ENCODE measurements around the gene GPD1.

GPD1 gene

DNA sequence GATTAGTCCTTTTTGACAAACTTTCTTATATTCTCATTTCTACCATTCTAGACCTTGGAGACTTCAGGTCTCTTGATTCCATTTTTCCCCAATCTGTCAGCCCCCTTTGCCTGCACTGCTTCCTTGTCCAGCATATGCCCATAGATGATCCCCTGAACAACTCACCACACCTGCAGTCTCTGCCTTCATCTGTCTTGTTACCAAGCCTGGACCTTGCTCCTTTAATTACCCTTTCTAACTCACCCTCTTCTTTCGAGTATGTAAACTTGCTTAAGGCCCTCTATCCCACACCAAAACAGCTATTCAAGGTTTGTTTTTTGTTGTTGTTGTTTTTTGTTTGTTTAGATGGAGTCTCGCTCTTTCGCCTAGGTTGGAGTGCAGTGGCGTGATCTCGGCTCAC, 17.8 kb downstream of the GPD1 start:
- Histone ChIP-seq H3K27me3 (ENCODE audit: insufficient read depth, low read depth, severe bottlenecking) (no peaks in the 10 kb centered on the region), H3K27ac (no peak overlapping the region; the same call in 1 of the 2 replicates), H3K36me3 (peaks cover 21% of the 10 kb centered on the region), H3K4me3 (ENCODE audit: low read depth, low read length) (no peak overlapping the region), H3K9me3 (ENCODE audit: severe bottlenecking) (no peaks in the 10 kb centered on the region)
- TF ChIP-seq, protein P1, sequence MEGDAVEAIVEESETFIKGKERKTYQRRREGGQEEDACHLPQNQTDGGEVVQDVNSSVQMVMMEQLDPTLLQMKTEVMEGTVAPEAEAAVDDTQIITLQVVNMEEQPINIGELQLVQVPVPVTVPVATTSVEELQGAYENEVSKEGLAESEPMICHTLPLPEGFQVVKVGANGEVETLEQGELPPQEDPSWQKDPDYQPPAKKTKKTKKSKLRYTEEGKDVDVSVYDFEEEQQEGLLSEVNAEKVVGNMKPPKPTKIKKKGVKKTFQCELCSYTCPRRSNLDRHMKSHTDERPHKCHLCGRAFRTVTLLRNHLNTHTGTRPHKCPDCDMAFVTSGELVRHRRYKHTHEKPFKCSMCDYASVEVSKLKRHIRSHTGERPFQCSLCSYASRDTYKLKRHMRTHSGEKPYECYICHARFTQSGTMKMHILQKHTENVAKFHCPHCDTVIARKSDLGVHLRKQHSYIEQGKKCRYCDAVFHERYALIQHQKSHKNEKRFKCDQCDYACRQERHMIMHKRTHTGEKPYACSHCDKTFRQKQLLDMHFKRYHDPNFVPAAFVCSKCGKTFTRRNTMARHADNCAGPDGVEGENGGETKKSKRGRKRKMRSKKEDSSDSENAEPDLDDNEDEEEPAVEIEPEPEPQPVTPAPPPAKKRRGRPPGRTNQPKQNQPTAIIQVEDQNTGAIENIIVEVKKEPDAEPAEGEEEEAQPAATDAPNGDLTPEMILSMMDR (IDR thresholded peaks at IDR 0.05; ENCODE audit: low read depth, low read length): no peak
- DNase-seq: no peak

DNA sequence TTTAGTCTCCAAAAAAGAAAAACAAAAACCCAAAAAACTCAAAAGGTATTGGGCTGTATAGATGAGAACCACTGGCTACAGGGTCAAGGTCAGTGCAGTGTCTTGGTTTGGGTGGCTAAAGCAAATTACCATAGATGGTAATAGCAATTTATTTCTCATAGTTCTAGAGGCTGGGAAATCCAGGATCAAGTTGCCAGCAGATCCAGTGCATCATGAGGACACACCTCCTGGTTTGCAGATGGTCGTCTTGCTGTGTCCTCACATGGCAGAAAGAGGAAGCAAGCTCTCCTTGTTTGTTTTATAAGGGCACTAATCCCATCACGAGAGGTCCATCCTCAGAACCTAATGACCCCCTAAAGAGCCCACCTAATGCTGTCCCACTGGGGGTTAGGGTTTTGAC, 19.4 kb downstream of the GPD1 start:
- H3K4me3 ChIP-seq (ENCODE audit: low read depth, low read length): no peak overlapping the region
- DNase-seq: peak; percentile 72

DNA sequence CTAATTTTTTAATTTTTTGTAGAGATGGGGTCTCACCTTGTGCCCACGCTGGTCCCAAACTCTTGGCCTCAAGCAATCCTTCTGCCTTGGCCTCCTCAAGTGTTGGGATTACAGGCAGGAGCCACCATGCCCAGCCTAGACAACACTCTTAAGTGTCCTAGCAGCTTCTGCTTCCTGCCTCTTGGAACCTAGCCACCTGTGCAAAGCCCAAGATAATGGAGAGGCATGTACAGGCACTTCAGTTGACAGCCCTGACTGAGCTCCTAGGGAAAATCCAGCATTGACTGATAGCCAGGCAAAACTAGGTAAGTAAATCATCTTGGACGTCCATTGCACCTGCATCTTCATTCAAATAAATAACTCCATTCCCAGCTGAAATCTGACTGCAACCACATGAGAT, 23.7 kb downstream of the GPD1 start:
- Histone ChIP-seq H3K27me3 (ENCODE audit: insufficient read depth, low read depth, severe bottlenecking) (no peaks in the 10 kb centered on the region), H3K4me3 (ENCODE audit: low read depth, low read length) (no peak overlapping the region), H3K36me3 (peaks cover 58% of the 10 kb centered on the region), H3K27ac (no peak overlapping the region), H3K9me3 (ENCODE audit: severe bottlenecking) (no peaks in the 10 kb centered on the region)
- peak; percentile 14 for DNase-seq
- TF ChIP-seq, protein P1 (IDR thresholded peaks at IDR 0.05; ENCODE audit: low read depth, low read length): no peak

More for the DNA sequence above, 19.4 kb downstream of the GPD1 start:
- TF ChIP-seq, protein P1 (IDR thresholded peaks at IDR 0.05; ENCODE audit: low read depth, low read length): no peak
- Histone ChIP-seq H3K27me3 (ENCODE audit: insufficient read depth, low read depth, severe bottlenecking) (no peaks in the 10 kb centered on the region), H3K36me3 (peaks cover 33% of the 10 kb centered on the region), H3K9me3 (ENCODE audit: severe bottlenecking) (no peaks in the 10 kb centered on the region), H3K27ac (no peak overlapping the region; the same call in 1 of the 2 replicates)

DNA sequence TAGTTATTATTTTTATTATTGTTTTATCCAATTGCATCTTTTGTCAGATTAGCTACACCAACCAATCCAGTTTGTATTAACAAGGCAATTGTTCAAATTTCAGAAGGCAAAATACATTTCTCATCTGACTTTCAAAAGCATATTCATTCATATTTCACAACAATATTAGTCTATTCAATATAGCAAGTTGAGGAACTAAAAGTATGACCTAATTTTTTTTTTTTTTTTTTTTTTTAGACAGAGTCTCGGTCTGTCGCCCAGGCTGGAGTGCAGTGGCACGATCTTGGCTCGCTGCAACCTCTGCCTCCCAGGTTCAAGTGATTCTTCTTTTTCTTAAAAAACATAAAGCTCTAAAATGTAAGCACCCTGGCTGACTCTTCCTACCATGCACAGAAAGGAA, 25.5 kb downstream of the GPD1 start:
- TF ChIP-seq, protein P1 (IDR thresholded peaks at IDR 0.05; ENCODE audit: low read depth, low read length): no peak
- H3K36me3 ChIP-seq: peaks cover 65% of the 10 kb centered on the region
- DNase-seq: no peak

DNA sequence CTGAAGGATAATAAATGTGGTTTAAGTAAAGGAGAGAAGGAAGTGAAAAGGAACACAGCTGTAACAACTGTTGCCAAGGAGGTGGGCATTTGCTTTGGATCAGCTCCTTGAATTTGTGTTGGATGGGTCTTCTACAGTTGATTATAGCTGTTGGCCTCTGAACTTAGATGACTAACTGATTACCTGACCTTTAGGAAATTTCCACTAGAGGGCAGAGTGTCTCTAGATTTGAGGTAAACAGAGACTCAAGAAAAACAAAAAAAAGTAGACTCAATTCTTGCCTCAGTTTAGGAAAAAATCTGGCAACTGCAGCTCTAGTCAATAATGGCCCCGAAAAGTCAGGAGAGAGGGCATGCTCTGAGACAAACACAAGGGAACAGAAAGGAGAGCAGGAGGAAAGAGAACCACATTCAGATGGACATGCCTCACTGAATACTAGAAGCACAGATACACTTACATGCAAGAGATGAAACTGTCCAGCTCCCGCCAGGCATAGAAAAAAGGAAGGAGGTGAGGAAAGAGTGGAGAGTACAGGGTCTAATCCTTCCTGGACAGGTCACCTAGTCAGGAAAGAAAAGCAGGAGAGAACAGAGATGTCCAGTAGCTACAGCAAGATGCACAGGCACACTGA, 28.8 kb downstream of the GPD1 start:
- H3K4me3 ChIP-seq (ENCODE audit: low read depth, low read length): no peak overlapping the region
- TF ChIP-seq, protein P1 (IDR thresholded peaks at IDR 0.05; ENCODE audit: low read depth, low read length): peak; percentile 28; the same call in 1 of the 2 replicates
- H3K27ac ChIP-seq: no peak overlapping the region
- DNase-seq: no peak
- no peaks in the 10 kb centered on the region for H3K27me3 ChIP-seq (ENCODE audit: insufficient read depth, low read depth, severe bottlenecking)
- H3K9me3 ChIP-seq (ENCODE audit: severe bottlenecking): no peaks in the 10 kb centered on the region
- peaks cover 68% of the 10 kb centered on the region for H3K36me3 ChIP-seq

More for the DNA sequence above, 25.5 kb downstream of the GPD1 start:
- Histone ChIP-seq H3K9me3 (ENCODE audit: severe bottlenecking) (no peaks in the 10 kb centered on the region), H3K27me3 (ENCODE audit: insufficient read depth, low read depth, severe bottlenecking) (no peaks in the 10 kb centered on the region), H3K4me3 (ENCODE audit: low read depth, low read length) (no peak overlapping the region), H3K27ac (no peak overlapping the region)

DNA sequence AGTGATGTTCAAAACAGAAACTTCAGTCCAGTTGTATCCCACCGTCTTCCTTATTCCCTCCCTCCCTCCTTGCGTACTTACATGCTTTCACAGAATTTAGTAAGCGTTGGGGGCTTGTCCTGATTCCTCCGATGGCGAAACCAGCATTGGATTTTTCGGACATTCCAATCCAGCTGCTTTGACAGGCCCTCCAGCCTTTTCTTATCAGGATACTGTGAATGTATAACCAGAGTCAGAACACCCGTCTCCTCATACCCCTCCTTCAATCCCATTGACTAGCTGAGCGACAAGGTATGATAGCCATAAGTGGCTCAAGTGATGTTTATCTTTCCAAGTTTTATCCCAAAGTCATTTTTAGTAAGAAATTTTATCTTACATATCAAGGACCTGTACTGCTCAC, 39.2 kb downstream of the GPD1 start:
- no peaks in the 10 kb centered on the region for H3K27me3 ChIP-seq (ENCODE audit: insufficient read depth, low read depth, severe bottlenecking)
- no peaks in the 10 kb centered on the region for H3K9me3 ChIP-seq (ENCODE audit: severe bottlenecking)
- no peak for DNase-seq
- H3K4me3 ChIP-seq (ENCODE audit: low read depth, low read length): no peak overlapping the region
- TF ChIP-seq, protein P1 (IDR thresholded peaks at IDR 0.05; ENCODE audit: low read depth, low read length): no peak
- no peak overlapping the region for H3K27ac ChIP-seq
- H3K36me3 ChIP-seq: peaks cover 37% of the 10 kb centered on the region

All from WERI-Rb-1 (cell line).